HepG2 (cell line): ENCODE data around the gene GP2. TPM values are rescaled to one million over a fixed set of nuclear protein-coding genes. Genes with fewer than 3 reads are reported as not detected.
A peak's percentile ranks its signal among the peaks of the same experiment; 100 is the strongest.

Source experiments
- DR1 ChIP-seq: sonication (generic); formaldehyde crosslinking; IDR thresholded peaks from 2 replicates; pipeline ENCODE4 v1.8.0; 2021; ENCODE audit warnings: mild to moderate bottlenecking, missing genetic modification reagents, inconsistent platforms
- GABPB1 ChIP-seq: IDR thresholded peaks from 2 replicates; pipeline ENCODE4 v1.6.1; 2016; ENCODE audit warnings: mild to moderate bottlenecking, missing genetic modification reagents, moderate library complexity, missing compliant biosample characterization
- JUNB ChIP-seq: sonication (generic); formaldehyde crosslinking; IDR thresholded peaks from 2 replicates; pipeline ENCODE4 v1.8.0; 2022; ENCODE audit warnings: missing genetic modification reagents, mild to moderate bottlenecking, borderline replicate concordance
- MYC ChIP-seq: sonication (generic); formaldehyde crosslinking; IDR thresholded peaks from 2 replicates; pipeline ENCODE4 v1.9.0; 2021; ENCODE audit warnings: missing genetic modification reagents, borderline replicate concordance
- NFIC ChIP-seq: IDR thresholded peaks from 2 replicates; pipeline ENCODE4 v1.6.1; 2012; ENCODE audit warnings: mild to moderate bottlenecking, low read length, inconsistent platforms
- ZBTB21 ChIP-seq: sonication (generic); formaldehyde crosslinking; IDR thresholded peaks from 2 replicates; pipeline ENCODE4 v1.4.0; 2020; ENCODE audit warnings: missing genetic modification reagents
- ZC3H13 ChIP-seq: sonication (generic); formaldehyde crosslinking; IDR thresholded peaks from 2 replicates; pipeline ENCODE4 v1.8.1; 2023; ENCODE audit warnings: mild to moderate bottlenecking, missing genetic modification reagents, moderate library complexity
- ZNF225 ChIP-seq: sonication (generic); formaldehyde crosslinking; IDR thresholded peaks from 2 replicates; pipeline ENCODE4 v1.4.0; 2020; ENCODE audit warnings: mild to moderate bottlenecking, missing genetic modification reagents
- ZNF501 ChIP-seq: sonication (generic); formaldehyde crosslinking; IDR thresholded peaks from 2 replicates; pipeline ENCODE4 v1.5.1; 2020; ENCODE audit warnings: mild to moderate bottlenecking, moderate library complexity, missing genetic modification reagents
- ZNF598 ChIP-seq: sonication (generic); formaldehyde crosslinking; IDR thresholded peaks from 2 replicates; pipeline ENCODE4 v1.5.1; 2020; ENCODE audit warnings: mild to moderate bottlenecking, missing genetic modification reagents, borderline replicate concordance
- ZNF83 ChIP-seq: sonication (generic); formaldehyde crosslinking; IDR thresholded peaks from 2 replicates; pipeline ENCODE4 v1.4.0; 2020; ENCODE audit warnings: missing genetic modification reagents, mild to moderate bottlenecking, borderline replicate concordance
- polyA plus RNA-seq, 8 experiments: library from polyadenylated mRNA; depleted of rRNA in 3 of 8; stranded (reverse) in 7 of 8; unstranded in 1 of 8; fragments of >200 nt; fragmentation: Illumina TruSeq in 4 of 8; extraction: Trizol in 4 of 8; gene quantifications; 2 replicates each; pipeline versions ENCODE4 v1.2.1 to v1.2.3, GENCODE V29; 2011 to 2016; ENCODE audit warnings: low read depth in 4 of 8, missing spikeins in 1 of 8, mixed read lengths in 1 of 8; ENCODE audit not compliant: insufficient read depth in 1 of 8
- total RNA-seq, 5 experiments: library from RNA; depleted of rRNA; stranded (reverse); fragments of >200 nt; fragmentation: Illumina TruSeq; extraction: Trizol; gene quantifications; 2 replicates each; pipeline ENCODE4 v1.2.3, GENCODE V29; 2016; ENCODE audit warnings: low read depth in 1 of 5
- TF ChIP-seq, protein P1 (sequence below): IDR thresholded peaks from 2 replicates; pipeline ENCODE4 v1.6.1; 2012; ENCODE audit warnings: inconsistent platforms
- TF ChIP-seq, protein P2 (sequence below): sonication (generic); formaldehyde crosslinking; conservative IDR thresholded peaks from 2 replicates; pipeline ENCODE4 v1.4.0; 2020; ENCODE audit warnings: missing genetic modification reagents
- TF ChIP-seq, protein P3 (sequence below): sonication (generic); formaldehyde crosslinking; IDR thresholded peaks from one replicate; pipeline ENCODE4 v1.5.1; 2020; ENCODE audit warnings: mild to moderate bottlenecking, missing genetic modification reagents; ENCODE audit errors: not compliant biosample characterization
- TF ChIP-seq, protein P4 (sequence below): sonication (generic); formaldehyde crosslinking; IDR thresholded peaks from 2 replicates; pipeline ENCODE4 v1.4.0; 2020; ENCODE audit warnings: missing genetic modification reagents
- TF ChIP-seq, protein P5 (sequence below): sonication (generic); formaldehyde crosslinking; IDR thresholded peaks from 2 replicates; pipeline ENCODE4 v1.4.0; 2020; ENCODE audit warnings: mild to moderate bottlenecking, missing genetic modification reagents

The GP2 gene
- total and polyA plus RNA-seq, 2 of the 13 experiments (the other 11 are each of a cell fraction or from before 2014, with no cell fraction given) = 0.15 to 0.69 TPM

DNA sequence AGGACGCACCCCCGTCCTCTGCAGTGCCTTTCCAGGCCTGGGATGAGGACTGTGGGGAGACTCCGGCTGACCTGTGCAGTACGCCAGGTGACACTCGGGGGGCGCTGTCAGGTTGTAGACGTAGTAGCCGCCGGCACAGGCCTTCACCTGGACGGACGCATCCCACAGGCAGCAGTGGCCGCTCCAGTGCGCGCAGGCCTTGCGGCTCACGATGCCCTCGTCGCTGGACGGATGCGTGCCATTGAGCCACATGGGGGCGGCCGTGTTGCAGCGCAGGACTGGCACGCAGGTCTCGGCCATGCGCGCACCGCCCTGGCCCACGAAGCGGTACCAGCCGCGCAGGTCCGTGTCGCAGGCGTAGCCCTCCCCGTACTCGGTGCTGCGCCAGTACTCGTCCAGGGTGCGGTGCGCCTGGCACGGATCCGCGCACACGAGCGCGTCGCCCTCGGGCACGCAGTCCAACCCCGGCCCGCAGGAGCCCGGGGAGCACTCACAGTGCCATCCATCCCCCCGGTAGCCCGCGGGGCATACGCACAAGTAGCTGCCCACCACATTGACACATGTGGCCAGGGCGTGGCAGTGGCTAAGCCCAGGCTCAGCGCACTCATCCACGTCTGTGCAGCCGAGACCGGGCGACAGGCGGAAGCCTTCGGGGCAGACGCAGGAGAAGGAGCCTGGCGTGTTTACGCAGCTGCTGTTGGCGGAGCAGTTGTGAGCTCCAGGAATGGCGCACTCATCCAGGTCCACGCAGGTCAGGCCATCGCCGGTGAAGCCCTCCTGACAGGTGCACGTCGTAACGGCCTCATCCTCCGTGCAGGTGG lies 21.3 kb upstream of the GP2 start (continued):
- TF ChIP-seq ZNF225 (CRISPR knock-in tag) (0 out of 2 replicates have a peak, but pooled peaks have one; percentile 43), MYC (CRISPR knock-in tag) (peak; percentile 51), GABPB1 (CRISPR knock-in tag) (peak; percentile 23; the same call in 1 of the 2 replicates), ZNF83 (CRISPR knock-in tag) (peak; percentile 35; the same call in 1 of the 2 replicates), ZNF501 (CRISPR knock-in tag) (no peak), ZNF598 (peak; percentile 20; the same call in 1 of the 2 replicates), DR1 (CRISPR knock-in tag) (peak; percentile 38; the same call in 1 of the 2 replicates), ZBTB21 (CRISPR knock-in tag) (no peak), JUNB (no peak), NFIC (no peak), ZC3H13 (CRISPR knock-in tag) (no peak)
- TF ChIP-seq, protein P1, sequence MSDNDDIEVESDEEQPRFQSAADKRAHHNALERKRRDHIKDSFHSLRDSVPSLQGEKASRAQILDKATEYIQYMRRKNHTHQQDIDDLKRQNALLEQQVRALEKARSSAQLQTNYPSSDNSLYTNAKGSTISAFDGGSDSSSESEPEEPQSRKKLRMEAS = peak; percentile 53; the same call in 1 of the 2 replicates
- TF ChIP-seq, protein P2, sequence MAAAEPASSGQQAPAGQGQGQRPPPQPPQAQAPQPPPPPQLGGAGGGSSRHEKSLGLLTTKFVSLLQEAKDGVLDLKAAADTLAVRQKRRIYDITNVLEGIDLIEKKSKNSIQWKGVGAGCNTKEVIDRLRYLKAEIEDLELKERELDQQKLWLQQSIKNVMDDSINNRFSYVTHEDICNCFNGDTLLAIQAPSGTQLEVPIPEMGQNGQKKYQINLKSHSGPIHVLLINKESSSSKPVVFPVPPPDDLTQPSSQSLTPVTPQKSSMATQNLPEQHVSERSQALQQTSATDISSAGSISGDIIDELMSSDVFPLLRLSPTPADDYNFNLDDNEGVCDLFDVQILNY = no peak
- TF ChIP-seq, protein P3, sequence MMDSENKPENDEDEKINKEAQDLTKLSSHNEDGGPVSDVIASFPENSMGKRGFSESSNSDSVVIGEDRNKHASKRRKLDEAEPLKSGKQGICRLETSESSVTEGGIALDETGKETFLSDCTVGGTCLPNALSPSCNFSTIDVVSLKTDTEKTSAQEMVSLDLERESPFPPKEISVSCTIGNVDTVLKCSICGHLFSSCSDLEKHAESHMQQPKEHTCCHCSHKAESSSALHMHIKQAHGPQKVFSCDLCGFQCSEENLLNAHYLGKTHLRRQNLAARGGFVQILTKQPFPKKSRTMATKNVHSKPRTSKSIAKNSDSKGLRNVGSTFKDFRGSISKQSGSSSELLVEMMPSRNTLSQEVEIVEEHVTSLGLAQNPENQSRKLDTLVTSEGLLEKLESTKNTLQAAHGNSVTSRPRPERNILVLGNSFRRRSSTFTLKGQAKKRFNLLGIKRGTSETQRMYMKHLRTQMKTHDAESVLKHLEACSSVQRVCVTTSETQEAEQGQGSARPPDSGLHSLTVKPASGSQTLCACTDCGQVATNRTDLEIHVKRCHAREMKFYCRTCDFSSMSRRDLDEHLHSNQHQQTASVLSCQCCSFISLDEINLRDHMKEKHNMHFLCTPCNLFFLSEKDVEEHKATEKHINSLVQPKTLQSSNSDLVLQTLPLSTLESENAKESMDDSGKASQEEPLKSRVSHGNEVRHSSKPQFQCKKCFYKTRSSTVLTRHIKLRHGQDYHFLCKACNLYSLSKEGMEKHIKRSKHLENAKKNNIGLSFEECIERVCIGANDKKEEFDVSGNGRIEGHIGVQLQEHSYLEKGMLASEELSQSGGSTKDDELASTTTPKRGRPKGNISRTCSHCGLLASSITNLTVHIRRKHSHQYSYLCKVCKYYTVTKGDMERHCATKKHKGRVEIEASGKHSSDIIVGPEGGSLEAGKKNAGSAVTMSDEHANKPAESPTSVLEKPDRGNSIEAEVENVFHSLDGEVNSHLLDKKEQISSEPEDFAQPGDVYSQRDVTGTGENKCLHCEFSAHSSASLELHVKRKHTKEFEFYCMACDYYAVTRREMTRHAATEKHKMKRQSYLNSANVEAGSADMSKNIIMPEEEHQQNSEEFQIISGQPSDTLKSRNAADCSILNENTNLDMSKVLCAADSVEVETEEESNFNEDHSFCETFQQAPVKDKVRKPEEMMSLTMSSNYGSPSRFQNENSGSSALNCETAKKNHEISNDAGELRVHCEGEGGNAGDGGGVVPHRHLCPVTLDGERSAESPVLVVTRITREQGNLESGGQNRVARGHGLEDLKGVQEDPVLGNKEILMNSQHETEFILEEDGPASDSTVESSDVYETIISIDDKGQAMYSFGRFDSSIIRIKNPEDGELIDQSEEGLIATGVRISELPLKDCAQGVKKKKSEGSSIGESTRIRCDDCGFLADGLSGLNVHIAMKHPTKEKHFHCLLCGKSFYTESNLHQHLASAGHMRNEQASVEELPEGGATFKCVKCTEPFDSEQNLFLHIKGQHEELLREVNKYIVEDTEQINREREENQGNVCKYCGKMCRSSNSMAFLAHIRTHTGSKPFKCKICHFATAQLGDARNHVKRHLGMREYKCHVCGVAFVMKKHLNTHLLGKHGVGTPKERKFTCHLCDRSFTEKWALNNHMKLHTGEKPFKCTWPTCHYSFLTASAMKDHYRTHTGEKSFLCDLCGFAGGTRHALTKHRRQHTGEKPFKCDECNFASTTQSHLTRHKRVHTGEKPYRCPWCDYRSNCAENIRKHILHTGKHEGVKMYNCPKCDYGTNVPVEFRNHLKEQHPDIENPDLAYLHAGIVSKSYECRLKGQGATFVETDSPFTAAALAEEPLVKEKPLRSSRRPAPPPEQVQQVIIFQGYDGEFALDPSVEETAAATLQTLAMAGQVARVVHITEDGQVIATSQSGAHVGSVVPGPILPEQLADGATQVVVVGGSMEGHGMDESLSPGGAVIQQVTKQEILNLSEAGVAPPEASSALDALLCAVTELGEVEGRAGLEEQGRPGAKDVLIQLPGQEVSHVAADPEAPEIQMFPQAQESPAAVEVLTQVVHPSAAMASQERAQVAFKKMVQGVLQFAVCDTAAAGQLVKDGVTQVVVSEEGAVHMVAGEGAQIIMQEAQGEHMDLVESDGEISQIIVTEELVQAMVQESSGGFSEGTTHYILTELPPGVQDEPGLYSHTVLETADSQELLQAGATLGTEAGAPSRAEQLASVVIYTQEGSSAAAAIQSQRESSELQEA = peak; percentile 50
- TF ChIP-seq, protein P4, sequence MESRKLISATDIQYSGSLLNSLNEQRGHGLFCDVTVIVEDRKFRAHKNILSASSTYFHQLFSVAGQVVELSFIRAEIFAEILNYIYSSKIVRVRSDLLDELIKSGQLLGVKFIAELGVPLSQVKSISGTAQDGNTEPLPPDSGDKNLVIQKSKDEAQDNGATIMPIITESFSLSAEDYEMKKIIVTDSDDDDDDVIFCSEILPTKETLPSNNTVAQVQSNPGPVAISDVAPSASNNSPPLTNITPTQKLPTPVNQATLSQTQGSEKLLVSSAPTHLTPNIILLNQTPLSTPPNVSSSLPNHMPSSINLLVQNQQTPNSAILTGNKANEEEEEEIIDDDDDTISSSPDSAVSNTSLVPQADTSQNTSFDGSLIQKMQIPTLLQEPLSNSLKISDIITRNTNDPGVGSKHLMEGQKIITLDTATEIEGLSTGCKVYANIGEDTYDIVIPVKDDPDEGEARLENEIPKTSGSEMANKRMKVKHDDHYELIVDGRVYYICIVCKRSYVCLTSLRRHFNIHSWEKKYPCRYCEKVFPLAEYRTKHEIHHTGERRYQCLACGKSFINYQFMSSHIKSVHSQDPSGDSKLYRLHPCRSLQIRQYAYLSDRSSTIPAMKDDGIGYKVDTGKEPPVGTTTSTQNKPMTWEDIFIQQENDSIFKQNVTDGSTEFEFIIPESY (CRISPR knock-in tag) = peak; percentile 23; the same call in 1 of the 2 replicates
- TF ChIP-seq, protein P5, sequence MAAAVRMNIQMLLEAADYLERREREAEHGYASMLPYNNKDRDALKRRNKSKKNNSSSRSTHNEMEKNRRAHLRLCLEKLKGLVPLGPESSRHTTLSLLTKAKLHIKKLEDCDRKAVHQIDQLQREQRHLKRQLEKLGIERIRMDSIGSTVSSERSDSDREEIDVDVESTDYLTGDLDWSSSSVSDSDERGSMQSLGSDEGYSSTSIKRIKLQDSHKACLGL = 0 out of 2 replicates have a peak, but pooled peaks have one; percentile 31
